Panc1 (cell line): ENCODE data around the gene ZNF354B. TPM values are rescaled to one million over a fixed set of nuclear protein-coding genes. Genes with fewer than 3 reads are reported as not detected.

Experiments used
- ATAC-seq: fragments of 200-7000 bp; cut with Tn5 transposase; 2 replicates; pipeline ENCODE4 v1.9.1; 2020; ENCODE audit warnings: mild to moderate bottlenecking, moderate library complexity
- BruUV-seq: library from RNA; stranded (reverse); fragments of 400-500 nt; replicated peaks from 2 replicates; lab custom pipeline; 2021; lab: Mats Ljungman, UMichigan
- CTCF ChIA-PET: fragments of 300-600 bp; sonication (Branson Sonifier 250); formaldehyde crosslinking; loops from one replicate; lab custom pipeline; 2022; ENCODE audit warnings: antibody characterized with exemption; lab: Charles Lee
- POLR2A ChIA-PET: fragments of 300-600 bp; sonication (Branson Sonifier 250); formaldehyde crosslinking; loops from one replicate; lab custom pipeline; 2022; ENCODE audit warnings: antibody characterized with exemption; lab: Charles Lee
- DNase-seq: peaks from one replicate; pipeline ENCODE4 v3.0.0-alpha.2; 2010; ENCODE audit warnings: low read depth, low spot score
- H3K27ac ChIP-seq: 2 replicates; pipeline ENCODE4 v1.5.1; 2011; ENCODE audit warnings: mild to moderate bottlenecking, low read length, inconsistent platforms
- H3K27me3 ChIP-seq: fragments of 200-500 bp; sonication (Bioruptor generic); 2 replicates; pipeline ENCODE4 v1.6.0; 2014; ENCODE audit warnings: low read length, inconsistent platforms; ENCODE audit not compliant: control insufficient read depth, insufficient read depth
- H3K36me3 ChIP-seq: fragments of 200-500 bp; sonication (Bioruptor generic); 2 replicates; pipeline ENCODE4 v1.5.1; 2014; ENCODE audit warnings: inconsistent platforms, mild to moderate bottlenecking, low read length, moderate library complexity; ENCODE audit not compliant: control insufficient read depth, insufficient read depth
- H3K4me1 ChIP-seq: 2 replicates; pipeline ENCODE4 v1.5.1; 2011; ENCODE audit warnings: inconsistent platforms, mild to moderate bottlenecking, low read length, moderate library complexity; ENCODE audit not compliant: control insufficient read depth, insufficient read depth
- H3K4me3 ChIP-seq, 2 experiments: 2 replicates each; pipeline ENCODE4 v1.5.1; 2011 to 2012; ENCODE audit warnings: low read depth in 2 of 2, low read length in 2 of 2, mild to moderate bottlenecking in 2 of 2, inconsistent platforms in 1 of 2, moderate library complexity in 1 of 2
- H3K9me3 ChIP-seq: fragments of 200-500 bp; sonication (Bioruptor generic); 2 replicates; pipeline ENCODE4 v1.5.1; 2014; ENCODE audit warnings: low read depth, mild to moderate bottlenecking, inconsistent platforms, low read length, moderate library complexity; ENCODE audit not compliant: control insufficient read depth, insufficient read depth
- POLR2AphosphoS5 ChIP-seq: IDR thresholded peaks from 2 replicates; pipeline ENCODE4 v1.6.1; 2012; ENCODE audit warnings: mild to moderate bottlenecking, low read depth, low read length, moderate library complexity
- SIN3A ChIP-seq: IDR thresholded peaks from 2 replicates; pipeline ENCODE4 v1.6.1; 2012; ENCODE audit warnings: low read depth, mild to moderate bottlenecking, low read length, moderate library complexity, borderline replicate concordance; ENCODE audit not compliant: insufficient read depth
- TCF7L2 ChIP-seq: IDR thresholded peaks from 2 replicates; pipeline ENCODE4 v1.6.1; 2011; ENCODE audit warnings: mild to moderate bottlenecking, low read depth, low read length, inconsistent platforms
- in situ Hi-C: cut with HindIII; loops from 2 replicates; pipeline ENCODE4 v1.10.0; 2016; ENCODE audit warnings: low sequenced_read_pairs, low pct_unique_long_range_greater_than_20kb
- intact Hi-C: fragments of 100-400 bp; cut with micrococcal nuclease; formaldehyde crosslinking; loops from one replicate; pipeline ENCODE4 v1.10.0; 2022; ENCODE audit not compliant: unreplicated experiment
- total RNA-seq: library from RNA; stranded (reverse); gene quantifications from one replicate; pipeline ENCODE4 v1.2.1, GENCODE V29; 2021; ENCODE audit not compliant: unreplicated experiment
- TF ChIP-seq, protein P1 (sequence below), 2 experiments: IDR thresholded peaks; 2 replicates each; pipeline ENCODE4 v1.6.1; 2011 to 2012; ENCODE audit warnings: low read depth in 2 of 2, control low read depth in 1 of 2, low read length in 1 of 2, mild to moderate bottlenecking in 1 of 2, moderate library complexity in 1 of 2; ENCODE audit not compliant: insufficient read depth in 1 of 2
- TF ChIP-seq, protein P2 (sequence below): fragments of 450-650 bp; IDR thresholded peaks from 2 replicates; pipeline ENCODE4 v1.5.1; 2017; ENCODE audit warnings: mild to moderate bottlenecking

The ZNF354B gene
- total RNA-seq, 1 experiment from 2014 or later: 33.0 TPM

DNA sequence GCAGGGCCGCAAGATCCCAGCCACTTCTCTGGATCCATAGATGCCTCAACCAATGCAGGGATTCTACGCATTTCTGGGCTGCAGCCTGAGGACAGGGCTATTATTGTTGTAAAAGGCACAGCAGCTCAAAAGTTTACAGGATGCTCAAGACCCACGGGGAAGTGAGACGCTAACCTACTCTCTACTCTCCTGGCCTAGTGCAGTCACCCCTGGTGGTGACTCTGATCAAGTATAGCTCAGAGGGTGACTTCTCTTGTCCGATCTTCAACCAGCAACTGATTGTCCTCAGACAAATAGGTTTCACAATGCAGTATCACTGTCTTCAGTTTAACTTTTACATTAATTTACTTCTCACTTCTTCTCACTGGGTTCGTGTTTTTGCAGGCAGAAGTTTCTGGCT is 34.3 kb upstream of the ZNF354B start:
- Histone ChIP-seq H3K27me3 (no peaks in the 10 kb centered on the region), H3K36me3 (no peaks in the 10 kb centered on the region), H3K4me1 (no peaks in the 10 kb centered on the region), H3K27ac (no peak overlapping the region), H3K4me3 (no peak overlapping the region), H3K9me3 (no peaks in the 10 kb centered on the region)
- in situ Hi-C loops: no loop called here
- CTCF ChIA-PET: no interaction called here
- TF ChIP-seq POLR2AphosphoS5: no peak
- TF ChIP-seq, protein P1, sequence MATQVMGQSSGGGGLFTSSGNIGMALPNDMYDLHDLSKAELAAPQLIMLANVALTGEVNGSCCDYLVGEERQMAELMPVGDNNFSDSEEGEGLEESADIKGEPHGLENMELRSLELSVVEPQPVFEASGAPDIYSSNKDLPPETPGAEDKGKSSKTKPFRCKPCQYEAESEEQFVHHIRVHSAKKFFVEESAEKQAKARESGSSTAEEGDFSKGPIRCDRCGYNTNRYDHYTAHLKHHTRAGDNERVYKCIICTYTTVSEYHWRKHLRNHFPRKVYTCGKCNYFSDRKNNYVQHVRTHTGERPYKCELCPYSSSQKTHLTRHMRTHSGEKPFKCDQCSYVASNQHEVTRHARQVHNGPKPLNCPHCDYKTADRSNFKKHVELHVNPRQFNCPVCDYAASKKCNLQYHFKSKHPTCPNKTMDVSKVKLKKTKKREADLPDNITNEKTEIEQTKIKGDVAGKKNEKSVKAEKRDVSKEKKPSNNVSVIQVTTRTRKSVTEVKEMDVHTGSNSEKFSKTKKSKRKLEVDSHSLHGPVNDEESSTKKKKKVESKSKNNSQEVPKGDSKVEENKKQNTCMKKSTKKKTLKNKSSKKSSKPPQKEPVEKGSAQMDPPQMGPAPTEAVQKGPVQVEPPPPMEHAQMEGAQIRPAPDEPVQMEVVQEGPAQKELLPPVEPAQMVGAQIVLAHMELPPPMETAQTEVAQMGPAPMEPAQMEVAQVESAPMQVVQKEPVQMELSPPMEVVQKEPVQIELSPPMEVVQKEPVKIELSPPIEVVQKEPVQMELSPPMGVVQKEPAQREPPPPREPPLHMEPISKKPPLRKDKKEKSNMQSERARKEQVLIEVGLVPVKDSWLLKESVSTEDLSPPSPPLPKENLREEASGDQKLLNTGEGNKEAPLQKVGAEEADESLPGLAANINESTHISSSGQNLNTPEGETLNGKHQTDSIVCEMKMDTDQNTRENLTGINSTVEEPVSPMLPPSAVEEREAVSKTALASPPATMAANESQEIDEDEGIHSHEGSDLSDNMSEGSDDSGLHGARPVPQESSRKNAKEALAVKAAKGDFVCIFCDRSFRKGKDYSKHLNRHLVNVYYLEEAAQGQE (IDR thresholded peaks at IDR 0.05; ENCODE audit: insufficient read depth in 1 of 2, low read depth in 2 of 2, low read length in 1 of 2): no peak
- no peak for TF ChIP-seq TCF7L2
- TF ChIP-seq, protein P2, sequence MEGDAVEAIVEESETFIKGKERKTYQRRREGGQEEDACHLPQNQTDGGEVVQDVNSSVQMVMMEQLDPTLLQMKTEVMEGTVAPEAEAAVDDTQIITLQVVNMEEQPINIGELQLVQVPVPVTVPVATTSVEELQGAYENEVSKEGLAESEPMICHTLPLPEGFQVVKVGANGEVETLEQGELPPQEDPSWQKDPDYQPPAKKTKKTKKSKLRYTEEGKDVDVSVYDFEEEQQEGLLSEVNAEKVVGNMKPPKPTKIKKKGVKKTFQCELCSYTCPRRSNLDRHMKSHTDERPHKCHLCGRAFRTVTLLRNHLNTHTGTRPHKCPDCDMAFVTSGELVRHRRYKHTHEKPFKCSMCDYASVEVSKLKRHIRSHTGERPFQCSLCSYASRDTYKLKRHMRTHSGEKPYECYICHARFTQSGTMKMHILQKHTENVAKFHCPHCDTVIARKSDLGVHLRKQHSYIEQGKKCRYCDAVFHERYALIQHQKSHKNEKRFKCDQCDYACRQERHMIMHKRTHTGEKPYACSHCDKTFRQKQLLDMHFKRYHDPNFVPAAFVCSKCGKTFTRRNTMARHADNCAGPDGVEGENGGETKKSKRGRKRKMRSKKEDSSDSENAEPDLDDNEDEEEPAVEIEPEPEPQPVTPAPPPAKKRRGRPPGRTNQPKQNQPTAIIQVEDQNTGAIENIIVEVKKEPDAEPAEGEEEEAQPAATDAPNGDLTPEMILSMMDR: no peak
- TF ChIP-seq SIN3A: no peak
- DNase-seq (no peak), ATAC-seq (no peak)
- intact Hi-C loops: no loop called here
- POLR2A ChIA-PET: no interaction called here
- BruUV-seq: no TSS peak

DNA sequence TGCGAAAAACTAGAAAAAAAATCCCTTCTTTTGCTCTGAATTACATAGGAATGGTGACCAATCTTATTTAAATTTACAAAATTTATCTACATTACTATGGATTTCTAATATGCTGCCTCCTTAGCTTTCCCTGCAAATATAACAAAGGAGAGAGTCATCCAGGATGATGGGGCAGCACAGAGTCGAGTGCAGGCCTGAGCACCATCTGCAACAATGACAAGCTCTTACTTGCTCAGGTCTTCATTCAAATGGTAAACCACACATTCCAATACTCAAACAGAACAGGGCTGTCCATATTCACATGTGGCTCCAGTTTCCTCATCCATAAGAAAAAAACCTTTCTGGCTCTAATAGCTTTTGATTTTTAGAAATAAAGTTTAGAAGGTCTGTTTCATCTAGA is 33.5 kb upstream of the ZNF354B start:
- BruUV-seq: no TSS peak
- ATAC-seq (no peak), DNase-seq (no peak)
- intact Hi-C loops: no loop called here
- Histone ChIP-seq H3K36me3 (no peaks in the 10 kb centered on the region), H3K4me1 (no peaks in the 10 kb centered on the region), H3K4me3 (no peak overlapping the region), H3K27me3 (no peaks in the 10 kb centered on the region), H3K27ac (no peak overlapping the region), H3K9me3 (no peaks in the 10 kb centered on the region)
- CTCF ChIA-PET: no interaction called here
- in situ Hi-C loops: no loop called here
- POLR2A ChIA-PET: no interaction called here
- TF ChIP-seq, protein P2: no peak

DNA sequence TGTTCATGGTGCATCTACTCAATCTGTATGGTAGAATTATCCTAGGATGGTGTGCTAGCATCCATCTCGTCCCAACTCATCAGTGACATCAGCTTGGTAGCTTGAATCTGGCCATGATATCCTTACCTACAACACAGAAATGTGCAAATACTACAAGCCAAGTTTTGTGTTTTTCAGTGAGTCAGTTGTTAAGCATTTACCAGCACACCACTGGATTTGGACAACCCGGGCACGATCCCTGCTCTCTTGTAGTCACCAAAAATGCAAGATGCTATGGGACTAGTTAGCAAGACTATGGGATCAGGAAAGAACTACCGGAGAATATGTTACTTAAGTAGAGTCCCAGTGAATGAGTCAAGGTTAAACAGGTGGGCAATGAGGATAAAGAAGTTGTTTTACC is 32.1 kb upstream of the ZNF354B start:
- H3K4me3 ChIP-seq: no peak overlapping the region
- in situ Hi-C loops (no loop called here), intact Hi-C loops (no loop called here)
- H3K9me3 ChIP-seq: no peaks in the 10 kb centered on the region
- no peaks in the 10 kb centered on the region for H3K36me3 ChIP-seq
- CTCF ChIA-PET: no interaction called here
- TF ChIP-seq SIN3A (no peak), TCF7L2 (no peak), POLR2AphosphoS5 (no peak)
- TF ChIP-seq, protein P1 (IDR thresholded peaks at IDR 0.05; ENCODE audit: insufficient read depth in 1 of 2, low read depth in 2 of 2, low read length in 1 of 2): no peak
- TF ChIP-seq, protein P2: no peak
- H3K27me3 ChIP-seq: no peaks in the 10 kb centered on the region
- ATAC-seq: no peak
- no peaks in the 10 kb centered on the region for H3K4me1 ChIP-seq
- no peak for DNase-seq
- no TSS peak for BruUV-seq
- no peak overlapping the region for H3K27ac ChIP-seq
- POLR2A ChIA-PET: no interaction called here
